A549 (cell line): ENCODE measurements around the gene NTSR1.

ENCODE experiments used
- HDAC2 ChIP-seq: fragments of 200-600 bp; sonication (generic); IDR thresholded peaks from 2 replicates; pipeline ENCODE4 v1.6.1; 2016
- HOXB5 ChIP-seq: fragments of 250-450 bp; sonication (Bioruptor Pico); IDR thresholded peaks from 2 replicates; pipeline ENCODE4 v1.5.0; 2020; ENCODE audit warnings: mild to moderate bottlenecking, moderate library complexity
- KDM1A ChIP-seq: fragments of 200-600 bp; sonication (generic); IDR thresholded peaks from 2 replicates; pipeline ENCODE4 v1.6.1; 2016; ENCODE audit warnings: low read depth, mild to moderate bottlenecking
- MAFK ChIP-seq: fragments of 450-650 bp; IDR thresholded peaks from 2 replicates; pipeline ENCODE4 v1.6.1; 2014; ENCODE audit not compliant: partially characterized antibody
- NPAS2 ChIP-seq: fragments of 250-450 bp; sonication (Bioruptor Pico); IDR thresholded peaks from 2 replicates; pipeline ENCODE4 v1.8.0; 2022; ENCODE audit warnings: mild to moderate bottlenecking, moderate library complexity, borderline replicate concordance
- POLR2A ChIP-seq: IDR thresholded peaks from 2 replicates; pipeline ENCODE4 v1.6.1; 2012; ENCODE audit warnings: mild to moderate bottlenecking, low read length
- RAD21 ChIP-seq, 2 experiments: fragments of >200 bp in 1 of 2; sonication (Bioruptor Twin) in 1 of 2; formaldehyde crosslinking in 1 of 2; IDR thresholded peaks in 1 of 2; conservative IDR thresholded peaks in 1 of 2; 2 replicates in 1 of 2; 3 replicates in 1 of 2; pipeline ENCODE4 v1.6.1; 2012 to 2018; ENCODE audit warnings: inconsistent platforms in 1 of 2
- RNF2 ChIP-seq: fragments of 200-600 bp; sonication (generic); IDR thresholded peaks from 2 replicates; pipeline ENCODE4 v1.6.1; 2016; ENCODE audit warnings: low read depth, mild to moderate bottlenecking, antibody characterized with exemption, moderate library complexity, borderline replicate concordance
- ZNF302 ChIP-seq: fragments of 250-450 bp; sonication (Bioruptor Pico); IDR thresholded peaks from 2 replicates; pipeline ENCODE4 v1.9.0; 2021; ENCODE audit warnings: inconsistent platforms, mild to moderate bottlenecking, moderate library complexity
- TF ChIP-seq, protein P1 (sequence below): fragments of >200 bp; sonication (Bioruptor Twin); formaldehyde crosslinking; IDR thresholded peaks from 3 replicates; pipeline ENCODE4 v1.5.1; 2016

- TF ChIP-seq, protein P1, sequence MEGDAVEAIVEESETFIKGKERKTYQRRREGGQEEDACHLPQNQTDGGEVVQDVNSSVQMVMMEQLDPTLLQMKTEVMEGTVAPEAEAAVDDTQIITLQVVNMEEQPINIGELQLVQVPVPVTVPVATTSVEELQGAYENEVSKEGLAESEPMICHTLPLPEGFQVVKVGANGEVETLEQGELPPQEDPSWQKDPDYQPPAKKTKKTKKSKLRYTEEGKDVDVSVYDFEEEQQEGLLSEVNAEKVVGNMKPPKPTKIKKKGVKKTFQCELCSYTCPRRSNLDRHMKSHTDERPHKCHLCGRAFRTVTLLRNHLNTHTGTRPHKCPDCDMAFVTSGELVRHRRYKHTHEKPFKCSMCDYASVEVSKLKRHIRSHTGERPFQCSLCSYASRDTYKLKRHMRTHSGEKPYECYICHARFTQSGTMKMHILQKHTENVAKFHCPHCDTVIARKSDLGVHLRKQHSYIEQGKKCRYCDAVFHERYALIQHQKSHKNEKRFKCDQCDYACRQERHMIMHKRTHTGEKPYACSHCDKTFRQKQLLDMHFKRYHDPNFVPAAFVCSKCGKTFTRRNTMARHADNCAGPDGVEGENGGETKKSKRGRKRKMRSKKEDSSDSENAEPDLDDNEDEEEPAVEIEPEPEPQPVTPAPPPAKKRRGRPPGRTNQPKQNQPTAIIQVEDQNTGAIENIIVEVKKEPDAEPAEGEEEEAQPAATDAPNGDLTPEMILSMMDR: no peak
- no peak for TF ChIP-seq MAFK
- TF ChIP-seq POLR2A: no peak
- TF ChIP-seq HDAC2: no peak
- no peak for TF ChIP-seq NPAS2
- TF ChIP-seq ZNF302 (CRISPR knock-in tag): no peak
- no peak for TF ChIP-seq KDM1A
- TF ChIP-seq RAD21 (conservative IDR thresholded peaks at IDR 0.05 in 1 of 2, IDR thresholded peaks at IDR 0.05 in 1 of 2): no peak
- TF ChIP-seq RNF2: no peak
- no peak for TF ChIP-seq HOXB5 (CRISPR knock-in tag)
Observed at GRCh38 chr20:62694868-62695267, 13.8 kb upstream of the NTSR1 start.
